K562 (cell line): ENCODE measurements around the gene SEC61A2. TPM values are rescaled to one million over a fixed set of nuclear protein-coding genes. Genes with fewer than 3 reads are reported as not detected.

Experiments used
- ATAC-seq: fragments of 200-7000 bp; cut with Tn5 transposase; 3 replicates; pipeline ENCODE4 v1.9.1; 2020; ENCODE audit warnings: moderate library complexity
- BruUV-seq: library from RNA; stranded (reverse); fragments of 400-500 nt; replicated peaks from 2 replicates; lab custom pipeline; 2021; lab: Mats Ljungman, UMichigan
- CTCF ChIA-PET: fragments of 300-600 bp; formaldehyde crosslinking; extraction: SDS; loops from one replicate; lab custom pipeline; 2021; ENCODE audit warnings: low intra/inter-chr PET ratio; lab: Yijun Ruan, JAX
- POLR2A ChIA-PET: fragments of 300-600, 350-650 bp; sonication (Branson Sonifier 250); formaldehyde crosslinking; extraction: SDS; loops from one replicate; lab custom pipeline; 2021; ENCODE audit warnings: antibody characterized with exemption, inconsistent platforms; lab: Yijun Ruan, JAX
- DNase-seq, 4 experiments: peaks; one replicate each; pipeline versions ENCODE4 v3.0.0 to v3.0.0-alpha.2; 2011 to 2018; ENCODE audit warnings: low spot score in 3 of 4, mixed read lengths in 3 of 4; ENCODE audit errors: extremely low read depth in 1 of 4
- FAIRE-seq: peaks from 2 replicates; lab custom pipeline; 2011; peaks lifted over from hg19 to GRCh38; lab: Jason Lieb, UNC
- H2AFZ ChIP-seq: 2 replicates; pipeline ENCODE4 v1.6.0; 2011; ENCODE audit warnings: low read depth, low read length, control low read depth, inconsistent platforms
- H3K27ac ChIP-seq: fragments of 200-600 bp; 3 replicates; pipeline ENCODE4 v1.8.0; 2011; ENCODE audit warnings: low read depth, mild to moderate bottlenecking, control low read depth, inconsistent platforms, low read length, moderate library complexity, mixed read lengths; ENCODE audit errors: extremely low read depth
- H3K27me3 ChIP-seq, 2 experiments: fragments of 300-600 bp in 1 of 2; 2 replicates in 1 of 2; 3 replicates in 1 of 2; pipeline versions ENCODE4 v1.6.0 to v1.8.0; 2011; ENCODE audit warnings: inconsistent platforms in 2 of 2, low read length in 2 of 2, mild to moderate bottlenecking in 1 of 2, mixed read lengths in 1 of 2, moderate library complexity in 1 of 2; ENCODE audit not compliant: control insufficient read depth in 2 of 2, insufficient read depth in 2 of 2
- H3K36me3 ChIP-seq: fragments of 300-600 bp; 3 replicates; pipeline ENCODE4 v1.8.0; 2011; ENCODE audit warnings: mild to moderate bottlenecking, low read length, inconsistent platforms; ENCODE audit not compliant: control insufficient read depth, insufficient read depth
- H3K4me1 ChIP-seq, 2 experiments: fragments of 200-600 bp in 1 of 2; replicated peaks in 1 of 2; 2 replicates in 1 of 2; 3 replicates in 1 of 2; pipeline versions ENCODE4 v1.5.1 to v1.8.0; 2011; ENCODE audit warnings: inconsistent platforms in 2 of 2, low read length in 2 of 2, mild to moderate bottlenecking in 1 of 2, mixed read lengths in 1 of 2, moderate library complexity in 1 of 2; ENCODE audit not compliant: control insufficient read depth in 2 of 2, insufficient read depth in 2 of 2
- H3K4me2 ChIP-seq: 2 replicates; pipeline ENCODE4 v1.6.1; 2011; ENCODE audit warnings: low read length, control low read depth, inconsistent platforms, mixed read lengths; ENCODE audit not compliant: insufficient read depth
- H3K4me3 ChIP-seq: fragments of 200-600 bp; sonication (generic), shearing (Covaris generic); 2 replicates; pipeline ENCODE4 v1.5.1; 2016; ENCODE audit warnings: control low read depth, inconsistent platforms
- H3K79me2 ChIP-seq: fragments of 200-600 bp; 3 replicates; pipeline ENCODE4 v1.8.0; 2011; ENCODE audit warnings: low read length, inconsistent platforms; ENCODE audit not compliant: control insufficient read depth, insufficient read depth
- H3K9ac ChIP-seq, 2 experiments: 2 replicates each; pipeline versions ENCODE4 v1.6.0 to v1.6.1; 2011; ENCODE audit warnings: low read depth in 2 of 2, low read length in 2 of 2, control low read depth in 1 of 2, inconsistent platforms in 1 of 2, mild to moderate bottlenecking in 1 of 2, mixed read lengths in 1 of 2; ENCODE audit not compliant: insufficient read depth in 1 of 2
- H3K9me1 ChIP-seq: one replicate; pipeline ENCODE4 v1.6.0; 2011; ENCODE audit warnings: inconsistent platforms, mild to moderate bottlenecking, low read length, moderate library complexity; ENCODE audit not compliant: control insufficient read depth, insufficient read depth
- H3K9me3 ChIP-seq: replicated peaks from 2 replicates; pipeline ENCODE4 v1.5.1; 2011; ENCODE audit warnings: low read depth, low read length, inconsistent platforms; ENCODE audit not compliant: control insufficient read depth, insufficient read depth
- H4K20me1 ChIP-seq: replicated peaks from 2 replicates; pipeline ENCODE4 v1.6.1; 2011; ENCODE audit warnings: low read length, inconsistent platforms, mixed read lengths; ENCODE audit not compliant: control insufficient read depth, insufficient read depth
- CHD7 ChIP-seq: fragments of 200-600 bp; sonication (generic); IDR thresholded peaks from one replicate; pipeline ENCODE4 v1.6.1; 2012; ENCODE audit warnings: mild to moderate bottlenecking, low read depth, low read length, inconsistent platforms
- JUN ChIP-seq, 2 experiments: sonication (generic) in 1 of 2; formaldehyde crosslinking in 1 of 2; IDR thresholded peaks; 2 replicates each; pipeline versions ENCODE4 v1.6.1 to v1.8.0; 2012 to 2022; ENCODE audit warnings: borderline replicate concordance in 2 of 2, mild to moderate bottlenecking in 2 of 2, improper control_type of control experiment in 1 of 2, low read depth in 1 of 2, low read length in 1 of 2, missing genetic modification reagents in 1 of 2
- KAT2B ChIP-seq: IDR thresholded peaks from one replicate; pipeline ENCODE4 v1.6.1; 2012; ENCODE audit warnings: low read depth, mild to moderate bottlenecking, control low read depth, inconsistent platforms, low read length, moderate library complexity
- TFE3 ChIP-seq: fragments of 450-650 bp; formaldehyde crosslinking; IDR thresholded peaks from 2 replicates; pipeline ENCODE4 v1.4.0; 2020; ENCODE audit warnings: mild to moderate bottlenecking, mixed read lengths
- VEZF1 ChIP-seq: fragments of 200-800 bp; sonication (Bioruptor generic); IDR thresholded peaks from 2 replicates; pipeline ENCODE4 v1.6.1; 2017; ENCODE audit warnings: missing genetic modification characterization, missing compliant biosample characterization
- ZBED1 ChIP-seq: IDR thresholded peaks from 2 replicates; pipeline ENCODE4 v1.6.1; 2014
- ZNF644 ChIP-seq: fragments of 200-800 bp; sonication (Bioruptor generic); IDR thresholded peaks from 2 replicates; pipeline ENCODE4 v1.6.1; 2016; ENCODE audit warnings: low read depth, missing genetic modification characterization, missing compliant biosample characterization
- WGBS: fragments of 100-300 bp; shearing (Covaris generic); methylation state at CpG from one replicate; pipeline ENCODE4 v1.1.6; 2016; ENCODE audit warnings: low coverage, mixed read lengths; ENCODE audit not compliant: insufficient coverage; ENCODE audit errors: missing lambda C conversion rate; 5-methylcytosine and 5-hydroxymethylcytosine counted together
- in situ Hi-C: fragments of 300-500 bp; cut with MboI; formaldehyde crosslinking; loops from 4 replicates; pipeline ENCODE4 v1.15.0; 2018; ENCODE audit warnings: inconsistent platforms, mixed read lengths
- intact Hi-C: fragments of 100-400 bp; cut with micrococcal nuclease; formaldehyde crosslinking; loops from 2 replicates; pipeline ENCODE4 v1.14.2; 2022
- polyA plus RNA-seq, 8 experiments: library from polyadenylated mRNA; depleted of rRNA in 4 of 8; stranded (reverse) in 5 of 8; unstranded in 3 of 8; fragments of >200 nt; fragmentation: Nextera tagmentation in 2 of 8; fragmentation: Illumina TruSeq in 1 of 8; extraction: Ambion mirVana in 2 of 8; extraction: Trizol in 1 of 8; gene quantifications; 2 replicates each; pipeline versions ENCODE4 v1.2.1 to v1.2.3, GENCODE V29; 2011 to 2014; ENCODE audit warnings: inconsistent platforms in 1 of 8, missing spikeins in 1 of 8
- total RNA-seq, 7 experiments: library from RNA; depleted of rRNA in 6 of 7; stranded (reverse); fragments of >200 nt in 6 of 7; fragmentation: Illumina TruSeq in 2 of 7; extraction: Trizol in 2 of 7; gene quantifications; 2 replicates each; pipeline versions ENCODE4 v1.2.1 to v1.2.3, GENCODE V29; 2011 to 2021; ENCODE audit warnings: low replicate concordance in 1 of 7

The SEC61A2 gene
- total and polyA plus RNA-seq, 9 of the 15 experiments (the other 6 are each of a cell fraction or from before 2014, with no cell fraction given): 1.2 to 9.7 (median 3.9) TPM

GRCh38 chr10:12081470-12081869 lies 48.0 kb upstream of the SEC61A2 start:
- BruUV-seq: no TSS peak
- ChIA-PET CTCF (no interaction called here), POLR2A (no interaction called here)
- H3K36me3 ChIP-seq: no peaks in the 10 kb centered on the region
- no peaks in the 10 kb centered on the region; a peak in 1 of 5 replicates for H3K4me1 ChIP-seq
- no peak overlapping the region for H3K27ac ChIP-seq
- no peak overlapping the region for H3K9ac ChIP-seq
- H4K20me1 ChIP-seq: no peaks in the 10 kb centered on the region
- in situ Hi-C loops (no loop called here), intact Hi-C loops (no loop called here)
- H3K4me2 ChIP-seq: no peak overlapping the region
- WGBS: 63% methylated on average over 8 of the region's 8 CpGs
- H2AFZ ChIP-seq: no peak overlapping the region
- no peak; the same call in 2 of the 3 replicates for ATAC-seq
- DNase-seq: no peak
- no peaks in the 10 kb centered on the region for H3K27me3 ChIP-seq
- no peaks in the 10 kb centered on the region; the same call in 2 of the 3 replicates for H3K79me2 ChIP-seq
- H3K9me3 ChIP-seq: no peaks in the 10 kb centered on the region
- no peak for FAIRE-seq
- no peaks in the 10 kb centered on the region for H3K9me1 ChIP-seq
- no peak overlapping the region for H3K4me3 ChIP-seq
- no peak for TF ChIP-seq KAT2B
- no peak for TF ChIP-seq VEZF1 (CRISPR knock-in tag)
- no peak for TF ChIP-seq TFE3 (CRISPR knock-in tag)
- TF ChIP-seq CHD7: no peak
- TF ChIP-seq JUN (IDR thresholded peaks at IDR 0.05; ENCODE audit: borderline replicate concordance, low read depth, low read length): no peak
- no peak for TF ChIP-seq JUN (CRISPR knock-in tag; IDR thresholded peaks at IDR 0.05; ENCODE audit: borderline replicate concordance)
- TF ChIP-seq ZNF644 (tag): no peak
- TF ChIP-seq ZBED1: no peak
